ENCODE results near the gene MB21D2. TPM values are rescaled to one million over a fixed set of nuclear protein-coding genes. Genes with fewer than 3 reads are reported as not detected.

MB21D2 gene
- total and polyA plus RNA-seq, 2 donors (not counting 1 experiment from before 2014, with no cell fraction given): 0.03 to 0.20 TPM

GRCh38 chr3:192906940-192907339 is 10.7 kb downstream of the MB21D2 start:
- ChIA-PET CTCF (no interaction called here), POLR2A (no interaction called here)
- no peak overlapping the region for H3K9ac ChIP-seq (ENCODE audit: low read length)
- no peaks in the 10 kb centered on the region for H3K36me3 ChIP-seq (replicated peaks in 1 of 2; ENCODE audit: control extremely low read depth in 1 of 2, control insufficient read depth in 1 of 2, extremely low read depth in 1 of 2, insufficient read depth in 2 of 2, low read length in 1 of 2)
- DNase-seq (no peak), ATAC-seq (ENCODE audit: low read depth) (no peak)
- Mint-ChIP-seq H3K27me3 (peaks cover 16% of the 10 kb centered on the region), H3K9me3 (ENCODE audit: insufficient read depth) (no peaks in the 10 kb centered on the region), H3K27ac (no peak overlapping the region), H3K4me1 (no peaks in the 10 kb centered on the region), H3K4me3 (no peak overlapping the region)
- TF ChIP-seq CTCF (IDR thresholded peaks at IDR 0.05): no peak
- no peak for TF ChIP-seq EZH2 (IDR thresholded peaks at IDR 0.05; ENCODE audit: borderline replicate concordance, insufficient read depth, low read depth, low read length, poor library complexity, severe bottlenecking)
- peaks cover 0 to 4% (median 0%) of the 10 kb centered on the region in 3 donors for H3K9me3 ChIP-seq (ENCODE audit: control extremely low read depth in 1 of 3, control insufficient read depth in 2 of 3, insufficient read depth in 1 of 3, low read length in 2 of 3)
- no peaks in the 10 kb centered on the region for H4K20me1 ChIP-seq (ENCODE audit: control insufficient read depth, insufficient read depth, low read length, poor library complexity, severe bottlenecking)
- no peak overlapping the region for H2AFZ ChIP-seq (ENCODE audit: insufficient read depth, low read depth, low read length, poor library complexity, severe bottlenecking)
- H3K4me2 ChIP-seq (replicated peaks; ENCODE audit: low read depth, low read length, poor library complexity, severe bottlenecking): no peak overlapping the region
- no peaks in the 10 kb centered on the region for H3K27me3 ChIP-seq (replicated peaks in 1 of 4; ENCODE audit: control extremely low read depth in 1 of 4, control insufficient read depth in 3 of 4, insufficient read depth in 4 of 4, low read length in 3 of 4)
- H3K27ac ChIP-seq (ENCODE audit: low read length in 2 of 2): no peak overlapping the region
- intact Hi-C loops (cut with micrococcal nuclease): no loop called here
- no CpG with 5 or more reads among the region's 1 CpG for WGBS (ENCODE audit: insufficient coverage)
- no peaks in the 10 kb centered on the region for H3K4me1 ChIP-seq (ENCODE audit: control insufficient read depth in 2 of 2, insufficient read depth in 2 of 2, low read length in 2 of 2)
- no peak overlapping the region for H3K4me3 ChIP-seq (ENCODE audit: control extremely low read depth in 1 of 5, extremely low read depth in 1 of 5, insufficient read depth in 1 of 5, low read depth in 2 of 5, low read length in 4 of 5)
- no peaks in the 10 kb centered on the region for H3K79me2 ChIP-seq (ENCODE audit: control insufficient read depth, insufficient read depth, low read length)

GRCh38 chr3:192905980-192906678 is 11.5 kb downstream of the MB21D2 start:
- DNase-seq: no peak
- H2AFZ ChIP-seq (ENCODE audit: insufficient read depth, low read depth, low read length, poor library complexity, severe bottlenecking): no peak overlapping the region
- H3K4me1 ChIP-seq (ENCODE audit: control insufficient read depth in 2 of 2, insufficient read depth in 2 of 2, low read length in 2 of 2): no peaks in the 10 kb centered on the region
- no peak for ATAC-seq (ENCODE audit: low read depth)
- no peak overlapping the region for H3K4me2 ChIP-seq (replicated peaks; ENCODE audit: low read depth, low read length, poor library complexity, severe bottlenecking)
- Mint-ChIP-seq H3K9me3 (ENCODE audit: insufficient read depth) (no peaks in the 10 kb centered on the region), H3K27ac (no peak overlapping the region), H3K4me1 (no peaks in the 10 kb centered on the region), H3K27me3 (peaks cover 8% of the 10 kb centered on the region), H3K4me3 (no peak overlapping the region)
- no peaks in the 10 kb centered on the region for H3K36me3 ChIP-seq (replicated peaks in 1 of 2; ENCODE audit: control extremely low read depth in 1 of 2, control insufficient read depth in 1 of 2, extremely low read depth in 1 of 2, insufficient read depth in 2 of 2, low read length in 1 of 2)
- no peaks in the 10 kb centered on the region for H4K20me1 ChIP-seq (ENCODE audit: control insufficient read depth, insufficient read depth, low read length, poor library complexity, severe bottlenecking)
- WGBS (ENCODE audit: insufficient coverage): 89% methylated on average over 3 of the region's 3 CpGs
- H3K79me2 ChIP-seq (ENCODE audit: control insufficient read depth, insufficient read depth, low read length): no peaks in the 10 kb centered on the region
- H3K27me3 ChIP-seq (replicated peaks in 1 of 4; ENCODE audit: control extremely low read depth in 1 of 4, control insufficient read depth in 3 of 4, insufficient read depth in 4 of 4, low read length in 3 of 4): no peaks in the 10 kb centered on the region
- H3K9me3 ChIP-seq (ENCODE audit: control extremely low read depth in 1 of 3, control insufficient read depth in 2 of 3, insufficient read depth in 1 of 3, low read length in 2 of 3): peaks cover 0 to 4% (median 0%) of the 10 kb centered on the region in 3 donors
- no peak overlapping the region for H3K9ac ChIP-seq (ENCODE audit: low read length)
- TF ChIP-seq CTCF (IDR thresholded peaks at IDR 0.05): no peak
- no peak for TF ChIP-seq EZH2 (IDR thresholded peaks at IDR 0.05; ENCODE audit: borderline replicate concordance, insufficient read depth, low read depth, low read length, poor library complexity, severe bottlenecking)
- no peak overlapping the region for H3K27ac ChIP-seq (ENCODE audit: low read length in 2 of 2)
- no peak overlapping the region for H3K4me3 ChIP-seq (ENCODE audit: control extremely low read depth in 1 of 5, extremely low read depth in 1 of 5, insufficient read depth in 1 of 5, low read depth in 2 of 5, low read length in 4 of 5)
- intact Hi-C loops (cut with micrococcal nuclease): no loop called here
- POLR2A ChIA-PET: no interaction called here
- CTCF ChIA-PET: no interaction called here

All from B cell (primary cell).